HepG2 (cell line): ENCODE measurements around the gene LRRN4. TPM values are rescaled to one million over a fixed set of nuclear protein-coding genes. Genes with fewer than 3 reads are reported as not detected.

Experiments used
- CBX5 ChIP-seq: sonication (generic); formaldehyde crosslinking; IDR thresholded peaks from 2 replicates; pipeline ENCODE4 v1.4.0; 2020; ENCODE audit warnings: missing genetic modification reagents, borderline replicate concordance
- CSRNP2 ChIP-seq: sonication (generic); formaldehyde crosslinking; conservative IDR thresholded peaks from 2 replicates; pipeline ENCODE4 v1.8.0; 2022; ENCODE audit warnings: low read depth, missing genetic modification reagents
- GLI4 ChIP-seq: sonication (generic); formaldehyde crosslinking; IDR thresholded peaks from 2 replicates; pipeline ENCODE4 v1.5.1; 2020; ENCODE audit warnings: missing genetic modification reagents, mild to moderate bottlenecking, moderate library complexity, borderline replicate concordance
- HOMEZ ChIP-seq: IDR thresholded peaks from 2 replicates; pipeline ENCODE4 v1.6.1; 2016; ENCODE audit warnings: low read depth
- JDP2 ChIP-seq: sonication (generic); formaldehyde crosslinking; IDR thresholded peaks from 2 replicates; pipeline ENCODE4 v1.8.1; 2022; ENCODE audit warnings: missing genetic modification reagents, borderline replicate concordance
- NFYB ChIP-seq: sonication (generic); formaldehyde crosslinking; IDR thresholded peaks from 2 replicates; pipeline ENCODE4 v1.4.0; 2020; ENCODE audit warnings: missing genetic modification reagents
- PRDM10 ChIP-seq: sonication (generic); formaldehyde crosslinking; IDR thresholded peaks from 2 replicates; pipeline ENCODE4 v1.4.0; 2020; ENCODE audit warnings: low read depth, missing genetic modification reagents
- PRPF4 ChIP-seq: fragments of 200-400 bp; formaldehyde crosslinking; IDR thresholded peaks from 2 replicates; pipeline ENCODE4 v1.6.1; 2016; ENCODE audit warnings: low read length, low read depth; ENCODE audit not compliant: poor library complexity, severe bottlenecking
- RCOR2 ChIP-seq: IDR thresholded peaks from 2 replicates; pipeline ENCODE4 v1.6.1; 2016; ENCODE audit warnings: missing biosample characterization, missing genetic modification reagents
- RXRA ChIP-seq: sonication (generic); formaldehyde crosslinking; IDR thresholded peaks from 2 replicates; pipeline ENCODE4 v1.5.1; 2020; ENCODE audit warnings: missing genetic modification reagents
- RXRB ChIP-seq: IDR thresholded peaks from 2 replicates; pipeline ENCODE4 v1.6.1; 2016; ENCODE audit warnings: borderline replicate concordance, missing genetic modification reagents, missing compliant biosample characterization
- SKIL ChIP-seq: sonication (generic); formaldehyde crosslinking; IDR thresholded peaks from 2 replicates; pipeline ENCODE4 v1.8.0; 2022; ENCODE audit warnings: missing genetic modification reagents, mild to moderate bottlenecking, moderate library complexity, borderline replicate concordance
- SMAD3 ChIP-seq: sonication (generic); formaldehyde crosslinking; IDR thresholded peaks from 2 replicates; pipeline ENCODE4 v1.4.0; 2020; ENCODE audit warnings: missing genetic modification reagents
- TCF7L2 ChIP-seq: IDR thresholded peaks from 2 replicates; pipeline ENCODE4 v1.6.1; 2011; ENCODE audit warnings: mild to moderate bottlenecking, low read depth, low read length, moderate library complexity
- THRA ChIP-seq: sonication (generic); formaldehyde crosslinking; IDR thresholded peaks from 2 replicates; pipeline ENCODE4 v1.4.0; 2020; ENCODE audit warnings: missing genetic modification reagents, borderline replicate concordance
- ZNF12 ChIP-seq: sonication (generic); formaldehyde crosslinking; IDR thresholded peaks from 2 replicates; pipeline ENCODE4 v1.5.0; 2020; ENCODE audit warnings: missing genetic modification reagents
- ZNF253 ChIP-seq: sonication (generic); formaldehyde crosslinking; IDR thresholded peaks from 2 replicates; pipeline ENCODE4 v1.8.0; 2022; ENCODE audit warnings: mild to moderate bottlenecking, missing genetic modification reagents, borderline replicate concordance
- ZNF644 ChIP-seq: IDR thresholded peaks from 2 replicates; pipeline ENCODE4 v1.6.1; 2016; ENCODE audit warnings: low read depth
- ZNF713 ChIP-seq: sonication (generic); formaldehyde crosslinking; IDR thresholded peaks from 2 replicates; pipeline ENCODE4 v1.4.0; 2020; ENCODE audit warnings: mild to moderate bottlenecking, missing genetic modification reagents
- polyA plus RNA-seq, 8 experiments: library from polyadenylated mRNA; depleted of rRNA in 3 of 8; stranded (reverse) in 7 of 8; unstranded in 1 of 8; fragments of >200 nt; fragmentation: Illumina TruSeq in 4 of 8; extraction: Trizol in 4 of 8; gene quantifications; 2 replicates each; pipeline versions ENCODE4 v1.2.1 to v1.2.3, GENCODE V29; 2011 to 2016; ENCODE audit warnings: low read depth in 4 of 8, missing spikeins in 1 of 8, mixed read lengths in 1 of 8; ENCODE audit not compliant: insufficient read depth in 1 of 8
- total RNA-seq, 5 experiments: library from RNA; depleted of rRNA; stranded (reverse); fragments of >200 nt; fragmentation: Illumina TruSeq; extraction: Trizol; gene quantifications; 2 replicates each; pipeline ENCODE4 v1.2.3, GENCODE V29; 2016; ENCODE audit warnings: low read depth in 1 of 5

Gene LRRN4
- total and polyA plus RNA-seq, 2 of the 13 experiments (the other 11 are each of a cell fraction or from before 2014, with no cell fraction given): 0.15 to 0.20 TPM

GRCh38 chr20:6074145-6074561 is 20.3 kb upstream of the LRRN4 start (continued):
- TF ChIP-seq PRDM10 (CRISPR knock-in tag): no peak
- TF ChIP-seq ZNF713 (CRISPR knock-in tag): no peak
- TF ChIP-seq RXRA (CRISPR knock-in tag): peak; percentile 65; the same call in 1 of the 2 replicates
- peak; percentile 64; the same call in 1 of the 2 replicates for TF ChIP-seq THRA
- no peak for TF ChIP-seq PRPF4
- no peak for TF ChIP-seq RCOR2
- TF ChIP-seq ZNF644: peak; percentile 74; the same call in 1 of the 2 replicates
- TF ChIP-seq ZNF253 (CRISPR knock-in tag): no peak
- TF ChIP-seq CSRNP2: no peak
- 0 out of 2 replicates have a peak, but pooled peaks have one; percentile 33 for TF ChIP-seq NFYB
- peak; percentile 74; the same call in 1 of the 2 replicates for TF ChIP-seq RXRB (CRISPR knock-in tag)
- TF ChIP-seq JDP2: no peak
- no peak for TF ChIP-seq SMAD3 (CRISPR knock-in tag)
- no peak for TF ChIP-seq GLI4 (CRISPR knock-in tag)
- no peak for TF ChIP-seq SKIL (CRISPR knock-in tag)
- TF ChIP-seq TCF7L2: no peak
- no peak for TF ChIP-seq CBX5
- no peak for TF ChIP-seq ZNF12
- TF ChIP-seq HOMEZ (CRISPR knock-in tag): 0 out of 2 replicates have a peak, but pooled peaks have one; percentile 66
